Caco-2 (cell line): ENCODE measurements around the gene SH2D1B. TPM values are rescaled to one million over a fixed set of nuclear protein-coding genes. Genes with fewer than 3 reads are reported as not detected.

ENCODE experiments used
- BruUV-seq: library from RNA; stranded (reverse); fragments of 400-500 nt; replicated peaks from 2 replicates; lab custom pipeline; 2021; lab: Mats Ljungman, UMichigan
- CTCF ChIA-PET: fragments of 300-600 bp; sonication (Branson Sonifier 250); formaldehyde crosslinking; loops from one replicate; lab custom pipeline; 2022; ENCODE audit warnings: antibody characterized with exemption; lab: Charles Lee
- POLR2A ChIA-PET: fragments of 300-600 bp; sonication (Branson Sonifier 250); formaldehyde crosslinking; loops from one replicate; lab custom pipeline; 2022; ENCODE audit warnings: antibody characterized with exemption; lab: Charles Lee
- DNase-seq, 2 experiments: peaks; one replicate each; pipeline versions ENCODE4 v3.0.0 to v3.0.0-alpha.2; 2020 to 2022
- H3K27me3 ChIP-seq: replicated peaks from 2 replicates; pipeline ENCODE4 v1.6.0; 2011; ENCODE audit warnings: low read length; ENCODE audit not compliant: control insufficient read depth, insufficient read depth
- H3K36me3 ChIP-seq: 2 replicates; pipeline ENCODE4 v1.5.1; 2011; ENCODE audit warnings: low read length; ENCODE audit not compliant: control insufficient read depth, insufficient read depth
- H3K4me1 ChIP-seq: fragments of 250-450 bp; sonication (Bioruptor Pico); 2 replicates; pipeline ENCODE4 v1.5.1; 2020; ENCODE audit warnings: mild to moderate bottlenecking
- H3K4me3 ChIP-seq: 2 replicates; pipeline ENCODE4 v1.5.1; 2011; ENCODE audit warnings: low read depth, mild to moderate bottlenecking, control low read depth, low read length
- H3K9me3 ChIP-seq: fragments of 250-450 bp; sonication (Bioruptor Pico); 2 replicates; pipeline ENCODE4 v1.5.1; 2020; ENCODE audit warnings: mild to moderate bottlenecking, moderate library complexity
- H3K27ac Mint-ChIP-seq: one replicate; pipeline ENCODE4 v1.8.0; 2022; ENCODE audit warnings: mixed read lengths; ENCODE audit not compliant: unreplicated experiment
- H3K27me3 Mint-ChIP-seq: one replicate; pipeline ENCODE4 v1.8.0; 2022; ENCODE audit warnings: mixed read lengths; ENCODE audit not compliant: insufficient read depth, unreplicated experiment
- H3K36me3 Mint-ChIP-seq: one replicate; pipeline ENCODE4 v1.8.0; 2022; ENCODE audit warnings: mild to moderate bottlenecking, mixed read lengths; ENCODE audit not compliant: insufficient read depth, unreplicated experiment
- H3K4me1 Mint-ChIP-seq: one replicate; pipeline ENCODE4 v1.8.0; 2022; ENCODE audit warnings: low read depth, mixed read lengths; ENCODE audit not compliant: unreplicated experiment
- H3K4me3 Mint-ChIP-seq: one replicate; pipeline ENCODE4 v1.8.0; 2022; ENCODE audit warnings: mild to moderate bottlenecking, moderate library complexity, mixed read lengths; ENCODE audit not compliant: unreplicated experiment
- H3K9me3 Mint-ChIP-seq: one replicate; pipeline ENCODE4 v1.8.0; 2022; ENCODE audit warnings: mixed read lengths; ENCODE audit not compliant: unreplicated experiment
- CTCF ChIP-seq, 2 experiments: fragments of 200-600 bp in 1 of 2; IDR thresholded peaks; 1 replicate in 1 of 2; 2 replicates in 1 of 2; pipeline versions ENCODE4 v1.5.1 to v1.8.0; 2011 to 2022; ENCODE audit warnings: antibody characterized with exemption in 1 of 2, control low read depth in 1 of 2, inconsistent platforms in 1 of 2, low read depth in 1 of 2, low read length in 1 of 2, mild to moderate bottlenecking in 1 of 2, moderate library complexity in 1 of 2; ENCODE audit not compliant: insufficient read depth in 1 of 2, severe bottlenecking in 1 of 2, unreplicated experiment in 1 of 2
- intact Hi-C: fragments of 100-400 bp; cut with micrococcal nuclease; formaldehyde crosslinking; loops from one replicate; pipeline ENCODE4 v1.10.0; 2022; ENCODE audit not compliant: unreplicated experiment
- total RNA-seq: library from RNA; stranded (reverse); gene quantifications from 2 replicates; pipeline ENCODE4 v1.2.3, GENCODE V29; 2022

The SH2D1B gene
- total RNA-seq, 1 experiment from 2014 or later, result not detected

- no peak for DNase-seq
- Histone ChIP-seq H3K36me3 (no peaks in the 10 kb centered on the region; the same call in 1 of the 2 replicates), H3K4me1 (peaks cover 16% of the 10 kb centered on the region), H3K9me3 (no peaks in the 10 kb centered on the region), H3K4me3 (no peak overlapping the region), H3K27me3 (no peaks in the 10 kb centered on the region)
- no peaks in the 10 kb centered on the region for H3K9me3 Mint-ChIP-seq
- no peaks in the 10 kb centered on the region for H3K27me3 Mint-ChIP-seq
- H3K27ac Mint-ChIP-seq, result peak overlapping the region; percentile 30
- ChIA-PET POLR2A (no interaction called here), CTCF (no interaction called here)
- BruUV-seq, result no TSS peak
- H3K4me3 Mint-ChIP-seq, result no peak overlapping the region
- intact Hi-C loops, result no loop called here
- H3K4me1 Mint-ChIP-seq, result peaks cover 20% of the 10 kb centered on the region
- no peak for TF ChIP-seq CTCF (IDR thresholded peaks at IDR 0.05; ENCODE audit: insufficient read depth in 1 of 2, low read depth in 1 of 2, low read length in 1 of 2, severe bottlenecking in 1 of 2, unreplicated experiment in 1 of 2)
- no peaks in the 10 kb centered on the region for H3K36me3 Mint-ChIP-seq
Measured at GRCh38 chr1:162374406-162374805, 37.5 kb downstream of the SH2D1B start.

- intact Hi-C loops, result no loop called here
- no peaks in the 10 kb centered on the region for H3K9me3 Mint-ChIP-seq
- Histone ChIP-seq H3K36me3 (no peaks in the 10 kb centered on the region; the same call in 1 of the 2 replicates), H3K4me1 (peaks cover 16% of the 10 kb centered on the region), H3K9me3 (no peaks in the 10 kb centered on the region), H3K4me3 (no peak overlapping the region), H3K27me3 (no peaks in the 10 kb centered on the region)
- H3K27me3 Mint-ChIP-seq, result no peaks in the 10 kb centered on the region
- TF ChIP-seq CTCF (IDR thresholded peaks at IDR 0.05; ENCODE audit: insufficient read depth in 1 of 2, low read depth in 1 of 2, low read length in 1 of 2, severe bottlenecking in 1 of 2, unreplicated experiment in 1 of 2), result no peak
- CTCF ChIA-PET, result no interaction called here
- DNase-seq, result peak in 1 of 2 experiments; percentile 52
- H3K4me1 Mint-ChIP-seq, result peaks cover 20% of the 10 kb centered on the region
- no peaks in the 10 kb centered on the region for H3K36me3 Mint-ChIP-seq
- no TSS peak for BruUV-seq
- POLR2A ChIA-PET, result no interaction called here
- H3K27ac Mint-ChIP-seq, result no peak overlapping the region
- no peak overlapping the region for H3K4me3 Mint-ChIP-seq
Measured at GRCh38 chr1:162373541-162374260, 38.2 kb downstream of the SH2D1B start.

- Histone ChIP-seq H3K27me3 (no peaks in the 10 kb centered on the region), H3K4me1 (peaks cover 16% of the 10 kb centered on the region), H3K36me3 (no peaks in the 10 kb centered on the region; the same call in 1 of the 2 replicates), H3K4me3 (no peak overlapping the region), H3K9me3 (no peaks in the 10 kb centered on the region)
- ChIA-PET POLR2A (no interaction called here), CTCF (interaction anchor here (1.0 kb wide), 1 partner anchor 9 kb away, joined by 3 read pairs; no protein-coding TSS in a partner anchor)
- Mint-ChIP-seq H3K4me3 (no peak overlapping the region), H3K27ac (peak overlapping the region; percentile 18), H3K36me3 (no peaks in the 10 kb centered on the region), H3K4me1 (peaks cover 20% of the 10 kb centered on the region), H3K27me3 (no peaks in the 10 kb centered on the region), H3K9me3 (no peaks in the 10 kb centered on the region)
- no peak for TF ChIP-seq CTCF (IDR thresholded peaks at IDR 0.05; ENCODE audit: insufficient read depth in 1 of 2, low read depth in 1 of 2, low read length in 1 of 2, severe bottlenecking in 1 of 2, unreplicated experiment in 1 of 2)
- DNase-seq, result no peak
- BruUV-seq, result no TSS peak
- intact Hi-C loops, result no loop called here
Measured at GRCh38 chr1:162373072-162373427, 38.9 kb downstream of the SH2D1B start.
